Measurements from ENCODE around the gene PHRF1. TPM values are rescaled to one million over a fixed set of nuclear protein-coding genes. Genes with fewer than 3 reads are reported as not detected.

The PHRF1 gene
- total and polyA plus RNA-seq, 7 donors, result 6.6 to 29.3 (median 16.1) TPM

- Histone ChIP-seq H3K4me1 (peaks cover 0 to 34% (median 32%) of the 10 kb centered on the region in 4 donors), H3K4me3 (peak overlapping the region in 3 of 4 donors; percentile 16 to 40 (median 38)), H3K27ac (no peak overlapping the region), H3K9me3 (no peaks in the 10 kb centered on the region), H3K36me3 (peaks cover 0 to 27% (median 2%) of the 10 kb centered on the region in 4 donors), H3K27me3 (peaks cover 8 to 42% (median 11%) of the 10 kb centered on the region in 3 donors)
- WGBS, 2 donors, result 3 to 4% methylated on average over 34 of the region's 34 CpGs
- TF ChIP-seq CTCF (IDR thresholded peaks at IDR 0.05), result no peak
- no peak for DNase-seq
- intact Hi-C loops (cut with DNase I), result no loop called here
Measured at GRCh38 chr11:637333-637592, 61.0 kb downstream of the PHRF1 start.

- no peaks in the 10 kb centered on the region for H3K9me3 ChIP-seq
- intact Hi-C loops (cut with DNase I), result no loop called here
- H3K36me3 ChIP-seq, result peaks cover 0 to 22% (median 2%) of the 10 kb centered on the region in 4 donors
- peaks cover 0 to 34% (median 32%) of the 10 kb centered on the region in 4 donors for H3K4me1 ChIP-seq
- H3K27ac ChIP-seq, result no peak overlapping the region
- peaks cover 8 to 42% (median 11%) of the 10 kb centered on the region in 3 donors for H3K27me3 ChIP-seq
- H3K4me3 ChIP-seq, result peak overlapping the region in 3 of 4 donors; percentile 16 to 40 (median 38)
- no peak for DNase-seq
- TF ChIP-seq POLR2AphosphoS5 (IDR thresholded peaks at IDR 0.05), result no peak
- WGBS, 2 donors, result 37 to 48% methylated on average over 55 of the region's 55 CpGs
Measured at GRCh38 chr11:637593-638521, 61.6 kb downstream of the PHRF1 start.

- H3K27me3 ChIP-seq, result peaks cover 8 to 42% (median 11%) of the 10 kb centered on the region in 3 donors
- H3K4me1 ChIP-seq, result peaks cover 0 to 34% (median 32%) of the 10 kb centered on the region in 4 donors
- H3K9me3 ChIP-seq, result no peaks in the 10 kb centered on the region
- peaks cover 0 to 25% (median 2%) of the 10 kb centered on the region in 4 donors for H3K36me3 ChIP-seq
- intact Hi-C loops (cut with DNase I), result no loop called here
- DNase-seq, result no peak
- no peak overlapping the region for H3K27ac ChIP-seq
- TF ChIP-seq POLR2AphosphoS5 (IDR thresholded peaks at IDR 0.05) (no peak), EP300 (IDR thresholded peaks at IDR 0.05) (no peak), CTCF (IDR thresholded peaks at IDR 0.05) (no peak), POLR2A (IDR thresholded peaks at IDR 0.05) (no peak)
- H3K4me3 ChIP-seq, result no peak overlapping the region
- WGBS, 2 donors, result 71 to 74% methylated on average over 28 of the region's 28 CpGs
Measured at GRCh38 chr11:638631-639331, 62.5 kb downstream of the PHRF1 start.

GRCh38 chr11:639332-639955 lies 63.2 kb downstream of the PHRF1 start:
- Histone ChIP-seq H3K4me1 (peaks cover 0 to 34% (median 32%) of the 10 kb centered on the region in 4 donors), H3K27me3 (peaks cover 8 to 42% (median 11%) of the 10 kb centered on the region in 3 donors), H3K27ac (no peak overlapping the region), H3K9me3 (no peaks in the 10 kb centered on the region), H3K4me3 (no peak overlapping the region), H3K36me3 (peaks cover 0 to 32% (median 2%) of the 10 kb centered on the region in 4 donors)
- DNase-seq, result no peak
- TF ChIP-seq EP300 (IDR thresholded peaks at IDR 0.05) (no peak), POLR2AphosphoS5 (IDR thresholded peaks at IDR 0.05) (no peak), CTCF (IDR thresholded peaks at IDR 0.05) (no peak), POLR2A (IDR thresholded peaks at IDR 0.05) (no peak)
- intact Hi-C loops (cut with DNase I), result no loop called here
- WGBS, 2 donors, result 8 to 11% methylated on average over 80 of the region's 80 CpGs
